Stimulated activated naive CD8-positive, alpha-beta T cell treated with anti-CD3 and anti-CD28 coated beads, Interleukin-15, Interleukin-2, amounts not matched to agents 100 U/mL and 50 U/mL, for 24 hours (primary cell): ENCODE results near the gene PRAMEF15.
"Not testable (repeated sequence)": the region's sequence is repeated elsewhere in the genome, so short reads cannot be mapped to it uniquely, and the experiment has no call there.

Experiments
- ATAC-seq: fragments of 150-1000 bp; cut with Tn5 transposase; one replicate; pipeline ENCODE4 v1.10.0; 2021
- DNase-seq: peaks from one replicate; pipeline ENCODE4 v3.0.0; 2021

Gene PRAMEF15

GRCh38 chr1:13315281-13315680, at the start of gene PRAMEF15:
PRAMEF15 (plus strand) TSS chr1:13315581; CDS start chr1:13318408, 2,827 bp downstream.
- not testable (repeated sequence) for DNase-seq, ATAC-seq

GRCh38 chr1:13277016-13277415, 38.4 kb upstream of the PRAMEF15 start:
- not testable (repeated sequence) for DNase-seq, ATAC-seq

GRCh38 chr1:13279617-13280016, 35.8 kb upstream of the PRAMEF15 start:
- ATAC-seq, DNase-seq: not testable (repeated sequence)

- not testable (repeated sequence) for ATAC-seq, DNase-seq
Observed at GRCh38 chr1:13285037-13285436, 30.3 kb upstream of the PRAMEF15 start, which contains the start of gene PRAMEF8. PRAMEF8 (minus strand) TSS chr1:13285137; CDS start chr1:13284091, 1,046 bp downstream.

- not testable (repeated sequence) for DNase-seq, ATAC-seq
Observed at GRCh38 chr1:13289030-13289429, 26.4 kb upstream of the PRAMEF15 start.

- not testable (repeated sequence) for DNase-seq, ATAC-seq
Observed at GRCh38 chr1:13297216-13297931, 18.0 kb upstream of the PRAMEF15 start.

GRCh38 chr1:13298699-13299098, 16.7 kb upstream of the PRAMEF15 start:
- ATAC-seq, DNase-seq: not testable (repeated sequence)

- not testable (repeated sequence) for ATAC-seq, DNase-seq
Observed at GRCh38 chr1:13302197-13302596, 13.2 kb upstream of the PRAMEF15 start.

GRCh38 chr1:13303239-13303638, 12.1 kb upstream of the PRAMEF15 start, which contains the start of gene PRAMEF33:
PRAMEF33 (plus strand) TSS chr1:13303539; CDS start chr1:13305955, 2,416 bp downstream.
- not testable (repeated sequence) for DNase-seq, ATAC-seq

- DNase-seq, ATAC-seq: not testable (repeated sequence)
Observed at GRCh38 chr1:13342496-13342895, 27.1 kb downstream of the PRAMEF15 start.

GRCh38 chr1:13347034-13347433, 31.7 kb downstream of the PRAMEF15 start, which contains the start of gene PRAMEF14:
PRAMEF14 (minus strand) TSS chr1:13347134; CDS start chr1:13345314, 1,820 bp downstream.
- not testable (repeated sequence) for ATAC-seq

GRCh38 chr1:13353476-13353875, 38.1 kb downstream of the PRAMEF15 start:
- not testable (repeated sequence) for DNase-seq, ATAC-seq

More at GRCh38 chr1:13347034-13347433, 31.7 kb downstream of the PRAMEF15 start, which contains the start of gene PRAMEF14:
- not testable (repeated sequence) for DNase-seq

GRCh38 chr1:13354475-13354874, 39.1 kb downstream of the PRAMEF15 start:
- DNase-seq, ATAC-seq: not testable (repeated sequence)

- DNase-seq = peak; percentile 27
- not testable (repeated sequence) for ATAC-seq
Observed at GRCh38 chr1:13356774-13357173, 41.4 kb downstream of the PRAMEF15 start.

GRCh38 chr1:13362364-13362763, 47.0 kb downstream of the PRAMEF15 start:
- not testable (repeated sequence) for DNase-seq

GRCh38 chr1:13364928-13365327, 49.5 kb downstream of the PRAMEF15 start:
- not testable (repeated sequence) for ATAC-seq, DNase-seq

More at GRCh38 chr1:13362364-13362763, 47.0 kb downstream of the PRAMEF15 start:
- ATAC-seq = not testable (repeated sequence)

- ATAC-seq, DNase-seq: not testable (repeated sequence)
Observed at GRCh38 chr1:13366536-13366935, 51.2 kb downstream of the PRAMEF15 start.

- peak; percentile 46 for DNase-seq
- not testable (repeated sequence) for ATAC-seq
Observed at GRCh38 chr1:13368544-13368943, 53.2 kb downstream of the PRAMEF15 start.
